B cell (primary cell): ENCODE measurements around the gene CARS2. TPM values are rescaled to one million over a fixed set of nuclear protein-coding genes. Genes with fewer than 3 reads are reported as not detected.

ENCODE experiments used
- ATAC-seq: fragments of 200-7000 bp; cut with Tn5 transposase; one replicate; pipeline ENCODE4 v1.10.0; 2021; ENCODE audit warnings: low read depth, mild to moderate bottlenecking, moderate number of reproducible peaks, moderate library complexity
- CTCF ChIA-PET: fragments of 350-600 bp; sonication (Branson Sonifier 250); formaldehyde crosslinking; loops from one replicate; lab custom pipeline; 2021; ENCODE audit warnings: antibody characterized with exemption, inconsistent platforms; lab: Charles Lee
- POLR2A ChIA-PET: fragments of 350-600 bp; sonication (Branson Sonifier 250); formaldehyde crosslinking; loops from one replicate; lab custom pipeline; 2021; ENCODE audit warnings: antibody characterized with exemption; lab: Charles Lee
- DNase-seq: peaks from one replicate; pipeline ENCODE4 v3.0.0; 2013
- H2AFZ ChIP-seq: 2 replicates; pipeline ENCODE4 v1.6.1; 2012; ENCODE audit warnings: mild to moderate bottlenecking, low read depth, low read length; ENCODE audit not compliant: insufficient read depth, poor library complexity, severe bottlenecking
- H3K27ac ChIP-seq, 2 donors: 1 replicate in 1 of 2; 2 replicates in 1 of 2; pipeline ENCODE4 v1.5.1; 2012 to 2013; ENCODE audit warnings: low read length in 2 of 2, mild to moderate bottlenecking in 2 of 2, moderate library complexity in 1 of 2
- H3K27me3 ChIP-seq, 4 experiments: fragments of 200-600 bp in 1 of 4; sonication (generic) in 1 of 4; replicated peaks in 1 of 4; 1 replicate in 2 of 4; 2 replicates in 2 of 4; pipeline versions ENCODE4 v1.6.1 to v1.7.0; 2013 to 2016; ENCODE audit warnings: low read length in 3 of 4, mild to moderate bottlenecking in 2 of 4, mixed read lengths in 1 of 4, moderate library complexity in 1 of 4; ENCODE audit not compliant: insufficient read depth in 4 of 4, control insufficient read depth in 3 of 4; ENCODE audit errors: control extremely low read depth in 1 of 4
- H3K36me3 ChIP-seq, 2 experiments: replicated peaks in 1 of 2; 1 replicate in 1 of 2; 2 replicates in 1 of 2; pipeline versions ENCODE4 v1.6.1 to v1.7.1; 2013; ENCODE audit warnings: low read length in 1 of 2; ENCODE audit not compliant: insufficient read depth in 2 of 2, control insufficient read depth in 1 of 2; ENCODE audit errors: control extremely low read depth in 1 of 2, extremely low read depth in 1 of 2
- H3K4me1 ChIP-seq, 2 donors: fragments of 200-600 bp in 1 of 2; sonication (generic) in 1 of 2; 1 replicate in 1 of 2; 2 replicates in 1 of 2; pipeline versions ENCODE4 v1.5.1 to v1.6.1; 2013 to 2017; ENCODE audit warnings: low read length in 2 of 2; ENCODE audit not compliant: control insufficient read depth in 2 of 2, insufficient read depth in 2 of 2
- H3K4me2 ChIP-seq: replicated peaks from 2 replicates; pipeline ENCODE3; 2012; ENCODE audit warnings: mild to moderate bottlenecking, low read depth, low read length; ENCODE audit not compliant: poor library complexity, severe bottlenecking
- H3K4me3 ChIP-seq, 5 experiments: fragments of 200-600 bp in 1 of 5; sonication (generic) in 1 of 5; 1 replicate in 3 of 5; 2 replicates in 2 of 5; pipeline versions ENCODE4 v1.5.1 to v1.7.0; 2011 to 2016; ENCODE audit warnings: low read length in 4 of 5, mild to moderate bottlenecking in 4 of 5, low read depth in 2 of 5, control low read depth in 1 of 5, moderate library complexity in 1 of 5; ENCODE audit not compliant: insufficient read depth in 1 of 5; ENCODE audit errors: control extremely low read depth in 1 of 5, extremely low read depth in 1 of 5
- H3K79me2 ChIP-seq: fragments of 200-600 bp; sonication (generic); one replicate; pipeline ENCODE4 v1.6.0; 2016; ENCODE audit warnings: low read length; ENCODE audit not compliant: control insufficient read depth, insufficient read depth
- H3K9ac ChIP-seq: fragments of 200-600 bp; sonication (generic); 2 replicates; pipeline ENCODE4 v1.6.1; 2017; ENCODE audit warnings: mild to moderate bottlenecking, low read length, moderate library complexity
- H3K9me3 ChIP-seq, 3 donors: one replicate each; pipeline versions ENCODE4 v1.6.1 to v1.7.1; 2013; ENCODE audit warnings: low read length in 2 of 3; ENCODE audit not compliant: control insufficient read depth in 2 of 3, insufficient read depth in 1 of 3; ENCODE audit errors: control extremely low read depth in 1 of 3
- H4K20me1 ChIP-seq: 2 replicates; pipeline ENCODE4 v1.6.0; 2012; ENCODE audit warnings: mild to moderate bottlenecking, low read length; ENCODE audit not compliant: insufficient read depth, control insufficient read depth, poor library complexity, severe bottlenecking
- H3K27ac Mint-ChIP-seq: one replicate; pipeline ENCODE4 v1.8.0; 2021; ENCODE audit warnings: mixed read lengths
- H3K27me3 Mint-ChIP-seq: one replicate; pipeline ENCODE4 v1.8.0; 2021; ENCODE audit warnings: mixed read lengths
- H3K4me1 Mint-ChIP-seq: one replicate; pipeline ENCODE4 v1.8.0; 2021; ENCODE audit warnings: mixed read lengths
- H3K4me3 Mint-ChIP-seq: one replicate; pipeline ENCODE4 v1.8.0; 2021; ENCODE audit warnings: mixed read lengths
- H3K9me3 Mint-ChIP-seq: one replicate; pipeline ENCODE4 v1.8.0; 2022; ENCODE audit warnings: mixed read lengths; ENCODE audit not compliant: insufficient read depth
- CTCF ChIP-seq: fragments of 200-600 bp; IDR thresholded peaks from one replicate; pipeline ENCODE4 v1.8.0; 2022; ENCODE audit warnings: antibody characterized with exemption, mild to moderate bottlenecking
- EZH2 ChIP-seq: IDR thresholded peaks from 2 replicates; pipeline ENCODE4 v1.6.1; 2012; ENCODE audit warnings: borderline replicate concordance, low read depth, mild to moderate bottlenecking, moderate library complexity, low read length; ENCODE audit not compliant: insufficient read depth, poor library complexity, severe bottlenecking
- WGBS: methylation state at CpG from one replicate; pipeline ENCODE4 v1.1.5; 2013; ENCODE audit warnings: missing lambda C conversion rate; ENCODE audit not compliant: insufficient coverage; 5-methylcytosine and 5-hydroxymethylcytosine counted together
- intact Hi-C: fragments of 100-400 bp; cut with micrococcal nuclease; formaldehyde crosslinking; loops from one replicate; pipeline ENCODE4 v1.10.0; 2022
- polyA plus RNA-seq: library from polyadenylated mRNA; depleted of rRNA; stranded (reverse); fragments of >200 nt; gene quantifications from 2 replicates; pipeline ENCODE4 v1.2.3, GENCODE V29; 2012
- total RNA-seq, 2 donors: library from RNA; stranded (reverse); fragments of 120-200 nt in 1 of 2; gene quantifications; 1 replicate in 1 of 2; 2 replicates in 1 of 2; pipeline versions ENCODE4 v1.2.3 to v1.2.4, GENCODE V29; 2013 to 2022

CARS2 gene
- total and polyA plus RNA-seq, 2 donors (not counting 1 experiment from before 2014, with no cell fraction given): 154 to 188 TPM

- TF ChIP-seq CTCF (no peak), EZH2 (no peak)
- no peaks in the 10 kb centered on the region for H3K27me3 ChIP-seq
- no peaks in the 10 kb centered on the region for H4K20me1 ChIP-seq
- H3K9me3 ChIP-seq: peaks cover 0 to 8% (median 2%) of the 10 kb centered on the region in 3 donors
- no peak overlapping the region for H3K27ac Mint-ChIP-seq
- no peaks in the 10 kb centered on the region for H3K36me3 ChIP-seq
- peaks cover 16% of the 10 kb centered on the region for H3K79me2 ChIP-seq
- H3K9me3 Mint-ChIP-seq: peaks cover 3% of the 10 kb centered on the region
- ChIA-PET POLR2A (no interaction called here), CTCF (no interaction called here)
- no peak overlapping the region for H3K27ac ChIP-seq
- no peaks in the 10 kb centered on the region for H3K4me1 Mint-ChIP-seq
- no peak overlapping the region for H3K4me3 ChIP-seq
- DNase-seq (no peak), ATAC-seq (no peak)
- H3K4me1 ChIP-seq: no peaks in the 10 kb centered on the region
- intact Hi-C loops: no loop called here
- H3K4me3 Mint-ChIP-seq: no peak overlapping the region
- no peak overlapping the region for H2AFZ ChIP-seq
- H3K27me3 Mint-ChIP-seq: no peaks in the 10 kb centered on the region
- no peak overlapping the region for H3K9ac ChIP-seq
- H3K4me2 ChIP-seq: no peak overlapping the region
These were observed 31.6 kb upstream of the CARS2 start for GRCh38 chr13:110737555-110737954.

- Mint-ChIP-seq H3K27me3 (no peaks in the 10 kb centered on the region), H3K4me1 (peaks cover 3% of the 10 kb centered on the region), H3K27ac (no peak overlapping the region), H3K4me3 (no peak overlapping the region), H3K9me3 (peaks cover 3% of the 10 kb centered on the region)
- Histone ChIP-seq H2AFZ (no peak overlapping the region), H3K4me3 (no peak overlapping the region), H3K9ac (no peak overlapping the region), H3K79me2 (peaks cover 33% of the 10 kb centered on the region), H3K4me1 (peaks cover 0 to 3% of the 10 kb centered on the region in 2 donors), H3K9me3 (peaks cover 0 to 8% (median 2%) of the 10 kb centered on the region in 3 donors), H3K27ac (no peak overlapping the region), H4K20me1 (no peaks in the 10 kb centered on the region), H3K36me3 (no peaks in the 10 kb centered on the region), H3K27me3 (no peaks in the 10 kb centered on the region), H3K4me2 (no peak overlapping the region)
- ATAC-seq: no peak
- no CpG with 5 or more reads among the region's 5 CpGs for WGBS
- TF ChIP-seq CTCF (no peak), EZH2 (no peak)
- DNase-seq: no peak
- ChIA-PET POLR2A (no interaction called here), CTCF (no interaction called here)
- intact Hi-C loops: no loop called here
These were observed 28.6 kb upstream of the CARS2 start for GRCh38 chr13:110734561-110734960.
